Lower leg skin (tissue), 4 donors: ENCODE measurements around the gene CASP1. TPM values are rescaled to one million over a fixed set of nuclear protein-coding genes. Genes with fewer than 3 reads are reported as not detected.
"Not testable (repeated sequence)": the region's sequence is repeated elsewhere in the genome, so short reads cannot be mapped to it uniquely, and the experiment has no call there.

Experiments
- DNase-seq, 2 donors: peaks; one replicate each; pipeline ENCODE4 v3.0.0-alpha.2; 2019; ENCODE audit warnings: low spot score in 2 of 2
- H3K4me3 ChIP-seq: fragments of 200-600 bp; sonication (generic); 2 replicates; pipeline ENCODE4 v1.5.1; 2017; ENCODE audit warnings: mild to moderate bottlenecking, low read depth; ENCODE audit not compliant: poor library complexity, severe bottlenecking
- POLR2A ChIP-seq, 2 donors: fragments of 450-650 bp; IDR thresholded peaks; one replicate each; pipeline ENCODE4 v1.6.1; 2016 to 2017; ENCODE audit warnings: antibody characterized with exemption in 2 of 2, mild to moderate bottlenecking in 1 of 2, moderate library complexity in 1 of 2
- WGBS, 2 donors: methylation state at CpG; one replicate each; pipeline ENCODE4 v1.1.5; 2018; 5-methylcytosine and 5-hydroxymethylcytosine counted together
- intact Hi-C: fragments of 100-400 bp; cut with DNase I; formaldehyde crosslinking; loops from one replicate; pipeline ENCODE4 v1.15.0; 2023; ENCODE audit warnings: low total_unique reads
- total RNA-seq, 4 donors: library from RNA; depleted of rRNA; stranded (reverse); fragments of >200 nt; gene quantifications; one replicate each; pipeline ENCODE4 v1.1.0, GENCODE V29; 2016
- TF ChIP-seq, protein P1 (sequence below), 3 donors: fragments of 450-650 bp; IDR thresholded peaks; one replicate each; pipeline ENCODE4 v1.5.1; 2016; ENCODE audit warnings: antibody characterized with exemption in 3 of 3, mild to moderate bottlenecking in 3 of 3, moderate library complexity in 2 of 3

The CASP1 gene
- total RNA-seq, 4 donors from 2014 or later: 17.8 to 31.6 (median 22.5) TPM

DNA sequence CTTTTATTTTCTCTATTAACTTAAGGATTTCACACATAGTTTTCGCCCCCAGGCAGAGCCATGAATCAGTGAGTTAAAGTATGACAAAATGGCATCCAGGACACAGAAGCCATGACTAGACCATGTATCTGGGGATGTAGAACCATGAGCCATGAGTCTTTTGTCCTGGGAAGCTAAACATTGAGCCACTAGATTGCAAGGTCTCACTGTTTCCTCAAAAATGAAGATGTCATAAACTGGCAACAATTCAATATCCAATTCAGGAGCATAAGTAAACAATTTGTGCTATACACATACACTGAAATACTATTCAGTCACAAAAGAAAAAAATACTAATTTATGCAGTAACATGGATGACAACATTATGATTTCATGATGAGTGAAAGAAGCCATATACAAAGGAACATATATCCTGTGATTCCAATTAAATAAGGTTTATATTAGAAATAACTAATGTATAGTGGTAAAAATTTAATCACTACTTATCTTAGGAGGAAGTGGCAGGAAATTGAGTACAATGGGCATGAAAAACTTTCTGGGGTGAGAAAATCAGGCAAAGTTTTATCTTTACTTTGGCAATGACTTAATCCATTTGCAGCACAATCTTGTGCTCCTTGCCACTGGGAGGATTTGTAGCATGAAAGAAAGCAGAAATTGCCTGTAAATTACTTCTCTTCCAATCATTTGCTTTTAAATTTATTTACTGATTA, 38.7 kb upstream of the CASP1 start:
- H3K4me3 ChIP-seq: no peak overlapping the region
- DNase-seq: no peak
- no peak for TF ChIP-seq POLR2A (IDR thresholded peaks at IDR 0.05)
- TF ChIP-seq, protein P1, sequence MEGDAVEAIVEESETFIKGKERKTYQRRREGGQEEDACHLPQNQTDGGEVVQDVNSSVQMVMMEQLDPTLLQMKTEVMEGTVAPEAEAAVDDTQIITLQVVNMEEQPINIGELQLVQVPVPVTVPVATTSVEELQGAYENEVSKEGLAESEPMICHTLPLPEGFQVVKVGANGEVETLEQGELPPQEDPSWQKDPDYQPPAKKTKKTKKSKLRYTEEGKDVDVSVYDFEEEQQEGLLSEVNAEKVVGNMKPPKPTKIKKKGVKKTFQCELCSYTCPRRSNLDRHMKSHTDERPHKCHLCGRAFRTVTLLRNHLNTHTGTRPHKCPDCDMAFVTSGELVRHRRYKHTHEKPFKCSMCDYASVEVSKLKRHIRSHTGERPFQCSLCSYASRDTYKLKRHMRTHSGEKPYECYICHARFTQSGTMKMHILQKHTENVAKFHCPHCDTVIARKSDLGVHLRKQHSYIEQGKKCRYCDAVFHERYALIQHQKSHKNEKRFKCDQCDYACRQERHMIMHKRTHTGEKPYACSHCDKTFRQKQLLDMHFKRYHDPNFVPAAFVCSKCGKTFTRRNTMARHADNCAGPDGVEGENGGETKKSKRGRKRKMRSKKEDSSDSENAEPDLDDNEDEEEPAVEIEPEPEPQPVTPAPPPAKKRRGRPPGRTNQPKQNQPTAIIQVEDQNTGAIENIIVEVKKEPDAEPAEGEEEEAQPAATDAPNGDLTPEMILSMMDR (IDR thresholded peaks at IDR 0.05): no peak
- intact Hi-C loops: no loop called here
- WGBS, 2 donors: 95 to 100% methylated on average over 1 of the region's 1 CpG

DNA sequence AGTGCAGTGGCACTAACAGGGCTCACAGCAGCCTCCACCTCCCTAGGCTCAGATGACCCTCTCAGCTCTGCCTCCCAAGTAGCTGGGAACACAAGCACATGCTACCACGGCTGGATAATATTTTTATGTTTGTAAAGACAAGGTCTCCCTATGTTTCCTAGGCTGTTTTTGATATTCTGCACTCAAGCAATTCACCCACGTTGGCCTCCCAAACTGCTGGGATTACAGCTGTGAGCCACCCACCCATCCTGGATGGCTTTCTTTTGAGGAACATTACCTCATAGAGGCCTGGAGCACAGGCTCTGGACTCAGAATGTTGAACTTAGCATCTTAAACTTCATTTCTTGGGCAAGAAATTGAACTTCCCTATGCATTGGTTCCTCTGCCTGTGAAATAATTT, 37.1 kb upstream of the CASP1 start:
- DNase-seq, intact Hi-C loops, H3K4me3 ChIP-seq: not testable (repeated sequence)
- WGBS, 2 donors: 57 to 60% methylated on average over 1 to 2 of the region's 2 CpGs

DNA sequence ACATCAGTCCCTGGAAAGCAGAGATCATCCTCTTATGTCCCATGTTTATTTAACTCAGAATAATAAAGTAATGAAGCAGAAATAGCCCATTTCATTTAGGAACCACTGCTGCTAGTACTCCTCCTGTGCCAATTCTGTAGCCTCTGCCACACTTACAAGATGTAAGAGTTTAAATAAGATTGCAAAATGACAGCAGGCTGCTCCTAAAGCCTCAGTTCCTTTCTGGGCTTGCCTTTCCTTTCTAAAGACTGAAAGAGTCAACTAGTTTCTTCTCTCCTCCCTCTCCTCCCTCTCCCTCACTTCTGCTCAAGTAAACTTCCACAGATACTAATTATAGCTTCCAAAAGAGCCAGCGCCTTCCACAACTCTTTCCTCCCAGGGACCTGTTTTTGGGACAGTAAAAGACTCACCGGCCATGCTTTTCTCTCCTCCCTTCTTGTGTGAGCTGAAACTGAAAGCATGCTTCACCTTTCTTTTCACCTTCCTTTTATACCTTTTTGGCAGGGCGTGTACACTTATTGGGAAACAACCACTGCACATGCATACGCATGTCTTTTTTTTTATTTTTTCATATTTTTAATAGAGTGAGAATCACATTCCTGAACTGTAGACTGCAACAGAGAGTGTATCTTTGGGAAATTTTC, 36.3 kb upstream of the CASP1 start:
- WGBS, 2 donors: 35 to 57% methylated on average over 4 of the region's 4 CpGs
- intact Hi-C loops: no loop called here
- no peak overlapping the region for H3K4me3 ChIP-seq
- no peak for DNase-seq
- TF ChIP-seq, protein P1 (IDR thresholded peaks at IDR 0.05): no peak
- no peak for TF ChIP-seq POLR2A (IDR thresholded peaks at IDR 0.05)

DNA sequence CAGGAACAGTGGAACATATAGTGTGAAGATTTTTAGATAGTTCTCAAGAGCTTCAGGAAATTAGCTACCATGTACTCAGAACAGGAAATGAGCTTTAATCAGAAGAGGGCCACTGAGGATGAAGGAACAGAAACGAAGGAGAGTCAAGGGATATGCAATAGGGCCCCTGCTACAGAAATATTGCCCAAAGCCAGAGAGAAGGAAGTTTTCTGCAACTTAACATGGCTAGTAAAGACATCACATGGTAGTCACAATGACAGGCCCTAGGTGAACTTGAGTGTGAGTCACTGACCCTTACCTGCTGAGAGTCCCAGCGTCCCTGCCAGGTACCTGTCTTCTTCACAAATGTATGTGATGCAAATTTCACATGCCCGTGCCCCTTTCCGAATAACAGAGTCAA, 35.4 kb upstream of the CASP1 start:
- WGBS, 2 donors: 55% methylated on average over 4 of the region's 4 CpGs
- TF ChIP-seq POLR2A (IDR thresholded peaks at IDR 0.05): no peak
- TF ChIP-seq, protein P1 (IDR thresholded peaks at IDR 0.05): no peak
- DNase-seq: no peak
- intact Hi-C loops: no loop called here
- H3K4me3 ChIP-seq: no peak overlapping the region

DNA sequence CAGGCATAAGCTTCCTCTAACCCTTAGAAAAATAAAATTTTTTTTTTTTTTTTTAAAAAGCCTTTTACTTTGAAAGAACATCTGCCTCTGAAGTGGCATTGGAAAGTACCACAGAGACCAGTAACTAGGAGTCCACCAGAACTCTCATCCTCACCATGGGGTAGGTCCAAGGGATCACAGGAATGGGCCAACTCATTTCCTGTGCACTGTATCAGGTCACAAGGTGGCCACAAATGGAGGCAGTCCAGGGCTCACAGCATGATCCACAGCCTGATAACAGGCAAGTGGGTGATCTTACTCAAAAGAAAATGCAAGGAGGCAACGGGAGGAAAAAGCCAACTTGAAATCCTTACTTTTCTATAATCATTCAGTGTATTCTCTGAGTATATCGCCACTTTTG, 34.8 kb upstream of the CASP1 start:
- H3K4me3 ChIP-seq, DNase-seq, intact Hi-C loops: not testable (repeated sequence)
- 34 to 56% methylated on average over 2 of the region's 2 CpGs for WGBS, 2 donors

DNA sequence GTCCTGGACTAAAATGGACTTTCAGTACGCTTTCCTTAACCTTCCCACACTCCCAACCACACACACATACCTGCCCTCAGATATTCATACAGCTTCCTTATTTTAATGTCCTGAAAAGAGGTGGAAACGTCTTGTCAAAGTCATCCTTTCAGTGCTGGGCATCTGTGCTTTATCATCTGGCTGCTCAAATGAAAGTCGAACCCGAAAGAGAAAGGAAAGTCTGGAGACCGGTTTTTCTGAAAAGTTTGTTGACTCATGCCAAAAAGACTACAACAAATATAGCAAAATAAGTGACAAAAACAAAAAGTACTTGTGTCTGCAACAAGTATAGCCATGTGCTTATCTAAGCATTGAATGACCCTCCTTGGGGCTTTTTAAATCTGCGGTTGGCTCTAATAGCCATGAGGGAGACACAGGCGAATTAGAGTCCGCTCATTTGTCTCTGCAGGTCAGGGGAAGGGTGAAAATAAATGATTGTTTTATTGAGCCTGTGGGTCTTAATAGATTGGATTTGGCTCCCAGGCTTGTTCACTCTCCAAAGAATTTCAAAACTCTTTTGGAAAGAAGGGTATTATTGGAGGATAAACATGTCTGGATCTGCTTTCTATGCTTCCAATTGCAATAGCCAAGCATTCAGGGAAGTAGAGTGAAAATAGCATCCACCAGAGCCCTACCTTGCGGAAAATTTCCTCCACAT, 28.4 kb upstream of the CASP1 start:
- H3K4me3 ChIP-seq, intact Hi-C loops, DNase-seq: not testable (repeated sequence)
- WGBS, 2 donors: 31 to 33% methylated on average over 9 of the region's 9 CpGs

DNA sequence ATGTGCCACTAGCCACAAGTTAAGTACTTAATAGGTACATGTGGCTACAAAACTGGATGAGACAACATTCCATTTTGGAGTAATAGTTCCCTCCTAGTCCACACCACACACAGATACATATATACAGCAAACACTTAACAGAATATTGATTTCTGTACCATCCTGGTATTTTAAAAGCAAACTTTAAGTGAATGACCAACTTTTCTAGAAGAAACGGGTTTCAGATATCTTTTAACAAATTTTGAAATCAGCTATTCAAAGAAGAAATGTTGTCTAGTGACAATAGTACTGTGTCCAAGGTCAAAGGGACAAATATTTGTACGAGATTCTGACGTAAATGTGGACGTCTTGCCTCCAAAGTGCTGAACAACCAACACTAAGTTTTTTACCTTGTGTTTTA, 22.5 kb upstream of the CASP1 start:
- WGBS, 2 donors: 57 to 64% methylated on average over 4 of the region's 4 CpGs
- H3K4me3 ChIP-seq: no peak overlapping the region
- TF ChIP-seq POLR2A (IDR thresholded peaks at IDR 0.05): no peak
- TF ChIP-seq, protein P1 (IDR thresholded peaks at IDR 0.05): no peak
- DNase-seq: no peak
- intact Hi-C loops: no loop called here
